H1 (cell line): ENCODE results near the gene TMEM45B. TPM values are rescaled to one million over a fixed set of nuclear protein-coding genes. Genes with fewer than 3 reads are reported as not detected.

Experiments
- CTCF ChIA-PET: fragments of 300-600 bp; sonication (Branson Sonifier 250); formaldehyde crosslinking; loops from one replicate; lab custom pipeline; 2021; ENCODE audit not compliant: partially characterized antibody; lab: Charles Lee
- POLR2A ChIA-PET: fragments of 300-600 bp; sonication (Branson Sonifier 250); formaldehyde crosslinking; loops from one replicate; lab custom pipeline; 2021; ENCODE audit warnings: inconsistent platforms; ENCODE audit not compliant: partially characterized antibody; lab: Charles Lee
- DNase-seq, 2 experiments: peaks; one replicate each; pipeline versions ENCODE4 v3.0.0 to v3.0.0-alpha.2; 2010 to 2022; ENCODE audit warnings: low spot score in 2 of 2, low read depth in 1 of 2, mixed read lengths in 1 of 2
- FAIRE-seq: peaks from 2 replicates; lab custom pipeline; 2011; peaks lifted over from hg19 to GRCh38; lab: Jason Lieb, UNC
- H2AFZ ChIP-seq: 2 replicates; pipeline ENCODE4 v1.8.1; 2012; ENCODE audit warnings: low read length, inconsistent platforms
- H2AK5ac ChIP-seq: 2 replicates; pipeline ENCODE4 v1.6.1; 2013; ENCODE audit warnings: low read depth, low read length
- H2BK120ac ChIP-seq: replicated peaks from 2 replicates; pipeline ENCODE3; 2013; ENCODE audit warnings: low read depth, low read length, inconsistent platforms
- H2BK12ac ChIP-seq: 2 replicates; pipeline ENCODE4 v1.6.1; 2013; ENCODE audit warnings: low read depth, low read length
- H2BK15ac ChIP-seq: 2 replicates; pipeline ENCODE4 v1.6.1; 2013; ENCODE audit warnings: low read length
- H2BK20ac ChIP-seq: 2 replicates; pipeline ENCODE4 v1.6.1; 2013; ENCODE audit warnings: low read length
- H2BK5ac ChIP-seq: 2 replicates; pipeline ENCODE4 v1.6.1; 2013; ENCODE audit warnings: low read depth, low read length
- H3K14ac ChIP-seq: 2 replicates; pipeline ENCODE4 v1.6.1; 2013; ENCODE audit warnings: inconsistent platforms; ENCODE audit not compliant: insufficient read length
- H3K18ac ChIP-seq: 2 replicates; pipeline ENCODE4 v1.6.1; 2013; ENCODE audit warnings: low read length; ENCODE audit errors: extremely low read depth
- H3K23ac ChIP-seq: 2 replicates; pipeline ENCODE4 v1.6.1; 2013; ENCODE audit warnings: inconsistent platforms; ENCODE audit not compliant: insufficient read length
- H3K23me2 ChIP-seq: 2 replicates; pipeline ENCODE4 v1.6.1; 2013; ENCODE audit warnings: low read depth, low read length
- H3K27ac ChIP-seq: 2 replicates; pipeline ENCODE4 v1.6.1; 2011; ENCODE audit warnings: low read depth, low read length, inconsistent platforms
- H3K27me3 ChIP-seq, 4 experiments: replicated peaks in 1 of 4; 1 replicate in 1 of 4; 2 replicates in 3 of 4; pipeline versions ENCODE4 v1.6.1 to v1.8.1; 2011 to 2013; ENCODE audit warnings: low read length in 3 of 4, mild to moderate bottlenecking in 3 of 4, inconsistent platforms in 2 of 4, mixed read lengths in 2 of 4, moderate library complexity in 1 of 4; ENCODE audit not compliant: control insufficient read depth in 3 of 4, insufficient read depth in 3 of 4; ENCODE audit errors: extremely low read depth in 1 of 4
- H3K36me3 ChIP-seq, 4 experiments: 2 replicates each; pipeline versions ENCODE4 v1.6.1 to v1.8.1; 2011 to 2013; ENCODE audit warnings: mild to moderate bottlenecking in 4 of 4, low read length in 3 of 4, moderate library complexity in 2 of 4, control low read depth in 1 of 4, inconsistent platforms in 1 of 4; ENCODE audit not compliant: insufficient read depth in 4 of 4, control insufficient read depth in 2 of 4
- H3K4ac ChIP-seq: replicated peaks from 2 replicates; pipeline ENCODE3; 2013; ENCODE audit warnings: low read length, low read depth, mixed read lengths, inconsistent platforms; ENCODE audit not compliant: insufficient read length
- H3K4me1 ChIP-seq, 4 experiments: replicated peaks in 1 of 4; 1 replicate in 1 of 4; 2 replicates in 3 of 4; pipeline versions ENCODE4 v1.6.1 to v1.8.1; 2011 to 2013; ENCODE audit warnings: low read length in 3 of 4, inconsistent platforms in 2 of 4, mixed read lengths in 1 of 4; ENCODE audit not compliant: insufficient read depth in 4 of 4, control insufficient read depth in 3 of 4
- H3K4me2 ChIP-seq, 2 experiments: 2 replicates each; pipeline versions ENCODE4 v1.6.1 to v1.8.1; 2011 to 2013; ENCODE audit warnings: low read depth in 2 of 2, low read length in 2 of 2, control low read depth in 1 of 2, inconsistent platforms in 1 of 2, mild to moderate bottlenecking in 1 of 2; ENCODE audit not compliant: insufficient read depth in 1 of 2
- H3K4me3 ChIP-seq, 4 experiments: fragments of 200-600, 300-600 bp in 1 of 4; sonication (generic), shearing (Covaris generic), sonication (Bioruptor Twin) in 1 of 4; 2 replicates each; pipeline versions ENCODE4 v1.5.1 to v1.8.1; 2011 to 2016; ENCODE audit warnings: low read length in 4 of 4, low read depth in 3 of 4, control low read depth in 2 of 4, inconsistent platforms in 2 of 4, mild to moderate bottlenecking in 2 of 4, mixed read lengths in 1 of 4, moderate library complexity in 1 of 4; ENCODE audit not compliant: insufficient read depth in 2 of 4; ENCODE audit errors: extremely low read depth in 1 of 4
- H3K56ac ChIP-seq: replicated peaks from 2 replicates; pipeline ENCODE3; 2013; ENCODE audit warnings: low read depth, mild to moderate bottlenecking, mixed read lengths, low read length, inconsistent platforms; ENCODE audit not compliant: insufficient read length
- H3K79me1 ChIP-seq: 2 replicates; pipeline ENCODE4 v1.6.1; 2013; ENCODE audit warnings: low read depth, low read length, control low read depth
- H3K79me2 ChIP-seq, 2 experiments: 2 replicates each; pipeline versions ENCODE4 v1.6.1 to v1.8.1; 2012 to 2013; ENCODE audit warnings: low read length in 2 of 2, mild to moderate bottlenecking in 2 of 2, inconsistent platforms in 1 of 2; ENCODE audit not compliant: insufficient read depth in 2 of 2, control insufficient read depth in 1 of 2
- H3K9ac ChIP-seq, 4 experiments: replicated peaks in 1 of 4; 1 replicate in 1 of 4; 2 replicates in 3 of 4; pipeline versions ENCODE4 v1.6.1 to v1.8.1; 2011 to 2013; ENCODE audit warnings: low read depth in 3 of 4, low read length in 3 of 4, control low read depth in 2 of 4, mild to moderate bottlenecking in 2 of 4, moderate library complexity in 2 of 4, inconsistent platforms in 1 of 4; ENCODE audit errors: extremely low read depth in 1 of 4
- H3K9me3 ChIP-seq, 2 experiments: 2 replicates each; pipeline versions ENCODE4 v1.6.1 to v1.8.1; 2012 to 2013; ENCODE audit warnings: mild to moderate bottlenecking in 2 of 2, moderate library complexity in 2 of 2, control low read depth in 1 of 2, inconsistent platforms in 1 of 2, low read depth in 1 of 2, low read length in 1 of 2, mixed read lengths in 1 of 2; ENCODE audit not compliant: insufficient read depth in 2 of 2
- H4K20me1 ChIP-seq, 2 experiments: replicated peaks in 1 of 2; 2 replicates each; pipeline versions ENCODE3 to v1.8.1; 2011 to 2013; ENCODE audit warnings: inconsistent platforms in 2 of 2, low read length in 2 of 2, mild to moderate bottlenecking in 1 of 2; ENCODE audit not compliant: insufficient read depth in 2 of 2, control insufficient read depth in 1 of 2
- H4K5ac ChIP-seq: 2 replicates; pipeline ENCODE4 v1.6.1; 2013; ENCODE audit warnings: low read length, low read depth, mixed read lengths, inconsistent platforms; ENCODE audit not compliant: insufficient read length
- H4K8ac ChIP-seq: 2 replicates; pipeline ENCODE4 v1.8.0; 2013; ENCODE audit warnings: mild to moderate bottlenecking, moderate library complexity, low read length, inconsistent platforms; ENCODE audit not compliant: insufficient read depth; ENCODE audit errors: extremely low read depth
- H4K91ac ChIP-seq: replicated peaks from 2 replicates; pipeline ENCODE3; 2013; ENCODE audit warnings: low read length, mixed read lengths, inconsistent platforms; ENCODE audit not compliant: insufficient read length
- GABPA ChIP-seq: IDR thresholded peaks from 2 replicates; pipeline ENCODE4 v1.6.1; 2011; ENCODE audit warnings: mild to moderate bottlenecking, low read length, moderate library complexity, borderline replicate concordance; ENCODE audit not compliant: insufficient read depth
- GTF2F1 ChIP-seq: IDR thresholded peaks from 2 replicates; pipeline ENCODE4 v1.6.1; 2012; ENCODE audit warnings: low read depth, low read length, improper control_type of control experiment, borderline replicate concordance
- HDAC2 ChIP-seq, 2 experiments: fragments of 300-600 bp in 1 of 2; sonication (generic) in 1 of 2; IDR thresholded peaks; 2 replicates each; pipeline ENCODE4 v1.6.1; 2011 to 2012; ENCODE audit warnings: low read depth in 2 of 2, low read length in 2 of 2, mild to moderate bottlenecking in 2 of 2, moderate library complexity in 2 of 2, borderline replicate concordance in 1 of 2, inconsistent platforms in 1 of 2
- RBBP5 ChIP-seq: IDR thresholded peaks from 2 replicates; pipeline ENCODE4 v1.7.1; 2012; ENCODE audit warnings: low read depth, mild to moderate bottlenecking, inconsistent platforms, low read length, moderate library complexity, borderline replicate concordance
- SAP30 ChIP-seq: fragments of 300-600 bp; sonication (generic); IDR thresholded peaks from 2 replicates; pipeline ENCODE4 v1.7.1; 2012; ENCODE audit warnings: low read length, moderate library complexity, mild to moderate bottlenecking, inconsistent platforms; ENCODE audit not compliant: insufficient read depth, insufficient replicate concordance
- SP4 ChIP-seq: IDR thresholded peaks from 2 replicates; pipeline ENCODE4 v1.6.1; 2012; ENCODE audit warnings: low read length, inconsistent platforms
- WGBS, 2 experiments: shearing (Covaris generic) in 1 of 2; methylation state at CpG; one replicate each; pipeline versions ENCODE4 v1.1.6 to v1.1.7; 2013 to 2015; ENCODE audit warnings: low lambda C conversion rate in 2 of 2, mixed read lengths in 2 of 2, inconsistent platforms in 1 of 2, low coverage in 1 of 2, missing lambda C conversion rate in 1 of 2; ENCODE audit not compliant: insufficient replicate concordance in 2 of 2, insufficient coverage in 1 of 2, insufficient read length in 1 of 2; ENCODE audit errors: extremely low coverage in 1 of 2, missing lambda C conversion rate in 1 of 2; 5-methylcytosine and 5-hydroxymethylcytosine counted together
- polyA plus RNA-seq, 7 experiments: library from polyadenylated mRNA; depleted of rRNA in 3 of 7; stranded (reverse) in 5 of 7; unstranded in 2 of 7; fragments of >200 nt in 5 of 7; fragments of 200-250 nt in 2 of 7; gene quantifications; 1 replicate in 5 of 7; 2 replicates in 1 of 7; 4 replicates in 1 of 7; pipeline versions ENCODE4 v1.2.1 to v1.2.3, GENCODE V29; 2011 to 2013; ENCODE audit warnings: missing spikeins in 2 of 7, mixed read lengths in 2 of 7
- total RNA-seq: library from RNA; stranded (reverse); fragmentation: NEBNext Ultra II Directional; extraction: Animal tissue kit (Norgen Biotek cat#: 25700); gene quantifications from 2 replicates; pipeline ENCODE4 v1.2.1, GENCODE V29; 2021
- TF ChIP-seq, protein P1 (sequence below): IDR thresholded peaks from 2 replicates; pipeline ENCODE4 v1.6.1; 2012; ENCODE audit warnings: inconsistent platforms
- TF ChIP-seq, protein P2 (sequence below): IDR thresholded peaks from 2 replicates; pipeline ENCODE4 v1.6.1; 2012; ENCODE audit warnings: inconsistent platforms
- TF ChIP-seq, protein P3 (sequence below), 3 experiments: IDR thresholded peaks; 1 replicate in 2 of 3; 2 replicates in 1 of 3; pipeline versions ENCODE4 v1.5.1 to v1.6.1; 2011; ENCODE audit warnings: low read length in 3 of 3, mild to moderate bottlenecking in 3 of 3, inconsistent platforms in 2 of 3, low read depth in 1 of 3, moderate library complexity in 1 of 3; ENCODE audit not compliant: insufficient read depth in 1 of 3; ENCODE audit errors: control extremely low read depth in 1 of 3

Gene TMEM45B
- total and polyA plus RNA-seq, 2 of the 8 experiments (the other 6 are each of a cell fraction or from before 2014, with no cell fraction given) = 0.23 TPM; not detected in 1

DNA sequence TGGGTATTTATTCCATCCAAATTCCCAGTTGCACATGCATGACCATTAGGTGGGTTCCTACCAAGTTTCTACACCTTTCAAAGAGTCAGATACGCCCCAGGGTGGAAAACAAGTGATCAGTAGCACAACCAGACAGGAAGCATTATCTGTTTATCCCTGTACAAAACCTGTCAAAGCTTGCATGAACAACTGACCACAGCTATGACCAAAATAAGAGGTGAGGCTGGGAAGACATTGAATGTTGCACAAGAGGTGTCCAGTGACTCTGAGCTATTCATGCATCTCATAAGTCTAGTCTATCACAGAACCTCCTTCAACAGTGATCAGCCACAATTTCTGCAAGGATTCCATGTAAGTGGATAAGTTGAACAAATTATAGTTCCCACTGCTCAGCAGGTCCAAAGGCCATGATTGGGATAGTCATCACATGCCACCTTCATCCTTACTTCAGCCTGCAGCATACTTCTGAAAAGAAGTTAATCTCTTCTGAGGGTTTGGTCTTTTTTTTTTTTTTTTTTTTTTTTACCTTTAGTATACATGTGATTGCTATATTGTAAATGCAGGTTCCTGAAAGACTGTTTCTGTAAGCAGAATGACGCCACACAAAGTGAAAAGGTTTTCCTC lies 28.0 kb upstream of the TMEM45B start:
- Histone ChIP-seq H3K9me3 (no peaks in the 10 kb centered on the region), H3K9ac (no peak overlapping the region), H3K36me3 (no peaks in the 10 kb centered on the region), H2BK5ac (no peak overlapping the region), H3K27ac (no peak overlapping the region), H2BK12ac (no peak overlapping the region), H4K91ac (no peak overlapping the region), H2BK20ac (no peak overlapping the region), H2BK120ac (no peak overlapping the region), H3K79me1 (no peaks in the 10 kb centered on the region), H3K14ac (no peak overlapping the region), H3K79me2 (no peaks in the 10 kb centered on the region), H3K23me2 (no peaks in the 10 kb centered on the region), H3K4me2 (no peak overlapping the region), H2AK5ac (no peak overlapping the region), H3K4me3 (no peak overlapping the region), H4K5ac (no peak overlapping the region), H4K8ac (no peak overlapping the region), H3K4me1 (no peaks in the 10 kb centered on the region), H2AFZ (no peak overlapping the region), H3K4ac (no peak overlapping the region), H3K18ac (no peak overlapping the region), H4K20me1 (no peaks in the 10 kb centered on the region), H2BK15ac (no peak overlapping the region), H3K56ac (no peak overlapping the region), H3K27me3 (no peaks in the 10 kb centered on the region), H3K23ac (no peak overlapping the region)
- ChIA-PET POLR2A (no interaction called here), CTCF (interaction anchor here (1.1 to 1.4 kb wide), 2 partner anchors 24 to 94 kb away, joined by 3 read pairs; no protein-coding TSS in a partner anchor)
- DNase-seq (no peak), FAIRE-seq (no peak)
- WGBS, 2 experiments = 65% methylated on average over 2 of the region's 2 CpGs; no CpG with 5 or more reads in 1 of the 2 experiments
- TF ChIP-seq, protein P1, sequence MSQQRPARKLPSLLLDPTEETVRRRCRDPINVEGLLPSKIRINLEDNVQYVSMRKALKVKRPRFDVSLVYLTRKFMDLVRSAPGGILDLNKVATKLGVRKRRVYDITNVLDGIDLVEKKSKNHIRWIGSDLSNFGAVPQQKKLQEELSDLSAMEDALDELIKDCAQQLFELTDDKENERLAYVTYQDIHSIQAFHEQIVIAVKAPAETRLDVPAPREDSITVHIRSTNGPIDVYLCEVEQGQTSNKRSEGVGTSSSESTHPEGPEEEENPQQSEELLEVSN = no peak
- no peak for TF ChIP-seq SAP30
- no peak for TF ChIP-seq SP4
- TF ChIP-seq GTF2F1 = no peak
- TF ChIP-seq HDAC2 (IDR thresholded peaks at IDR 0.05; ENCODE audit: borderline replicate concordance in 1 of 2, low read depth in 2 of 2, low read length in 2 of 2) = no peak
- TF ChIP-seq GABPA = no peak
- TF ChIP-seq, protein P2, sequence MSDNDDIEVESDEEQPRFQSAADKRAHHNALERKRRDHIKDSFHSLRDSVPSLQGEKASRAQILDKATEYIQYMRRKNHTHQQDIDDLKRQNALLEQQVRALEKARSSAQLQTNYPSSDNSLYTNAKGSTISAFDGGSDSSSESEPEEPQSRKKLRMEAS = no peak
- TF ChIP-seq, protein P3, sequence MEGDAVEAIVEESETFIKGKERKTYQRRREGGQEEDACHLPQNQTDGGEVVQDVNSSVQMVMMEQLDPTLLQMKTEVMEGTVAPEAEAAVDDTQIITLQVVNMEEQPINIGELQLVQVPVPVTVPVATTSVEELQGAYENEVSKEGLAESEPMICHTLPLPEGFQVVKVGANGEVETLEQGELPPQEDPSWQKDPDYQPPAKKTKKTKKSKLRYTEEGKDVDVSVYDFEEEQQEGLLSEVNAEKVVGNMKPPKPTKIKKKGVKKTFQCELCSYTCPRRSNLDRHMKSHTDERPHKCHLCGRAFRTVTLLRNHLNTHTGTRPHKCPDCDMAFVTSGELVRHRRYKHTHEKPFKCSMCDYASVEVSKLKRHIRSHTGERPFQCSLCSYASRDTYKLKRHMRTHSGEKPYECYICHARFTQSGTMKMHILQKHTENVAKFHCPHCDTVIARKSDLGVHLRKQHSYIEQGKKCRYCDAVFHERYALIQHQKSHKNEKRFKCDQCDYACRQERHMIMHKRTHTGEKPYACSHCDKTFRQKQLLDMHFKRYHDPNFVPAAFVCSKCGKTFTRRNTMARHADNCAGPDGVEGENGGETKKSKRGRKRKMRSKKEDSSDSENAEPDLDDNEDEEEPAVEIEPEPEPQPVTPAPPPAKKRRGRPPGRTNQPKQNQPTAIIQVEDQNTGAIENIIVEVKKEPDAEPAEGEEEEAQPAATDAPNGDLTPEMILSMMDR (IDR thresholded peaks at IDR 0.05; ENCODE audit: control extremely low read depth in 1 of 3, insufficient read depth in 1 of 3, low read depth in 1 of 3, low read length in 3 of 3) = no peak
- TF ChIP-seq RBBP5 = no peak
